Measurements from ENCODE around the gene HNRNPUL2. TPM values are rescaled to one million over a fixed set of nuclear protein-coding genes. Genes with fewer than 3 reads are reported as not detected.

HNRNPUL2 gene
- total and polyA plus RNA-seq, 9 of the 15 experiments (the other 6 are each of a cell fraction or from before 2014, with no cell fraction given), result 0.89 to 44.3 (median 15.2) TPM

DNA sequence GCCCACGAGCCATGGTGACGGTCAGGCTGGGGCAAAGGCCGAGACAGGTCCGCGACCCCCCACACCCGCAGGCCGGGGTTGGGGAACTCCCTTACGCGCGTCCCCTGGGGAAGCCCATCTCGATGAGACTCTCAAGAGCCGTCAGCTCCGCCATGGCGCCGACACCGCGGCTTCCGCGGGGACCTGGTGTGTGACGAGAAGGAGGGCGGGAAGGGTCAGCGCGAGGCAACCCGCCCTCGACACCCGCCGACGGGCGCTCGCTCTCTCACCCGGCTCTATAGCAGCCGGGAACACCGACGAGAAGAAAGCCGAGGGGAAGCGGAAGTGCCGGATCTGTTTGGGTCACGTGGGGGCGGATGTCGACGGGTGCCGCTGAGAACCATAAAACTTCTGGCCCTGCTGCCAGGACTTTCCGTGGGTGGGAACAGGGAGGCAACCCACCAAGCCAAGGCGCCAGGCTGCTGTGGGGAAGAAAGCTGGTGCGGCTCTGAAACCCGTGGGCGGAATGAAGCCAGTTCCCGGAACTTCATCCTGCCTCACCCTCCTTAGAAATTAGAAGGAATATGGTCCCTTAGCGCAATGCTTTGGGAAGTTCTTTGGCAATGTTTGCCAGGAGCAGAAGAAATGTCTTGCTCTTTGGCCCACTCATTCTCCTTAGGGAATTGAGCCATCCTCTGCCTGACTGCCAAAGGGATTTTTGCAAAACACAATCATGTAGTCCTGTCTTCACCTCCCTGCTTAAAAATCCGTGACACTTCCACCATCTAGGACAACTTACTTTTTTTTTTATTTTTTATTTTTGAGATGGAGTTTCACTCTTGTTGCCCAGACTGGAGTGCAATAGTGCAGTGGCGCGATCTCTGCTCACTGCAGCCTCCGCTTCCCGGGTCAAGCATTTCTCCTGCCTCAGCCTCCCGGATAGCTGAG, 48.2 kb downstream of the HNRNPUL2 start, which contains the start of gene UBXN1 (continued):
- TF ChIP-seq, protein P1, sequence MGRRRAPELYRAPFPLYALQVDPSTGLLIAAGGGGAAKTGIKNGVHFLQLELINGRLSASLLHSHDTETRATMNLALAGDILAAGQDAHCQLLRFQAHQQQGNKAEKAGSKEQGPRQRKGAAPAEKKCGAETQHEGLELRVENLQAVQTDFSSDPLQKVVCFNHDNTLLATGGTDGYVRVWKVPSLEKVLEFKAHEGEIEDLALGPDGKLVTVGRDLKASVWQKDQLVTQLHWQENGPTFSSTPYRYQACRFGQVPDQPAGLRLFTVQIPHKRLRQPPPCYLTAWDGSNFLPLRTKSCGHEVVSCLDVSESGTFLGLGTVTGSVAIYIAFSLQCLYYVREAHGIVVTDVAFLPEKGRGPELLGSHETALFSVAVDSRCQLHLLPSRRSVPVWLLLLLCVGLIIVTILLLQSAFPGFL (CRISPR knock-in tag; IDR thresholded peaks at IDR 0.05), result no peak
- TF ChIP-seq, protein P2, sequence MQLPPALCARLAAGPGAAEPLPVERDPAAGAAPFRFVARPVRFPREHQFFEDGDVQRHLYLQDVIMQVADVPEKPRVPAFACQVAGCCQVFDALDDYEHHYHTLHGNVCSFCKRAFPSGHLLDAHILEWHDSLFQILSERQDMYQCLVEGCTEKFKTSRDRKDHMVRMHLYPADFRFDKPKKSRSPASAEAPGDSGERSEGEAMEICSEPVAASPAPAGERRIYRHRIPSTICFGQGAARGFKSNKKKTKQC (CRISPR knock-in tag; IDR thresholded peaks at IDR 0.05), result no peak; the same call in 1 of the 2 replicates
- TF ChIP-seq MXI1 (IDR thresholded peaks at IDR 0.05; ENCODE audit: low read depth, low read length) (0 out of 2 replicates have a peak, but pooled peaks have one; percentile 39), EP400 (IDR thresholded peaks at IDR 0.05) (peak; percentile 84), ZNF75A (CRISPR knock-in tag; IDR thresholded peaks at IDR 0.05) (no peak), ZNF586 (CRISPR knock-in tag; conservative IDR thresholded peaks at IDR 0.05) (no peak), SNIP1 (IDR thresholded peaks at IDR 0.05; ENCODE audit: low read depth) (no peak), ETV5 (CRISPR knock-in tag; IDR thresholded peaks at IDR 0.05; ENCODE audit: low read depth) (peak; percentile 85; the same call in 1 of the 2 replicates), ZNF121 (CRISPR knock-in tag; conservative IDR thresholded peaks at IDR 0.05) (no peak), HMG20B (CRISPR knock-in tag; IDR thresholded peaks at IDR 0.05) (0 out of 2 replicates have a peak, but pooled peaks have one; percentile 16), KLF1 (tag; IDR thresholded peaks at IDR 0.05) (no peak), NFIX (CRISPR knock-in tag; IDR thresholded peaks at IDR 0.05; ENCODE audit: low read depth) (no peak), TFAM (CRISPR knock-in tag; conservative IDR thresholded peaks at IDR 0.05) (no peak), ESRRB (CRISPR knock-in tag; IDR thresholded peaks at IDR 0.05; ENCODE audit: borderline replicate concordance) (no peak)
- TF ChIP-seq, protein P3, sequence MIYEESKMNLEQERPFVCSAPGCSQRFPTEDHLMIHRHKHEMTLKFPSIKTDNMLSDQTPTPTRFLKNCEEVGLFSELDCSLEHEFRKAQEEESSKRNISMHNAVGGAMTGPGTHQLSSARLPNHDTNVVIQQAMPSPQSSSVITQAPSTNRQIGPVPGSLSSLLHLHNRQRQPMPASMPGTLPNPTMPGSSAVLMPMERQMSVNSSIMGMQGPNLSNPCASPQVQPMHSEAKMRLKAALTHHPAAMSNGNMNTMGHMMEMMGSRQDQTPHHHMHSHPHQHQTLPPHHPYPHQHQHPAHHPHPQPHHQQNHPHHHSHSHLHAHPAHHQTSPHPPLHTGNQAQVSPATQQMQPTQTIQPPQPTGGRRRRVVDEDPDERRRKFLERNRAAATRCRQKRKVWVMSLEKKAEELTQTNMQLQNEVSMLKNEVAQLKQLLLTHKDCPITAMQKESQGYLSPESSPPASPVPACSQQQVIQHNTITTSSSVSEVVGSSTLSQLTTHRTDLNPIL (CRISPR knock-in tag; IDR thresholded peaks at IDR 0.05), result no peak
- TF ChIP-seq, protein P4, sequence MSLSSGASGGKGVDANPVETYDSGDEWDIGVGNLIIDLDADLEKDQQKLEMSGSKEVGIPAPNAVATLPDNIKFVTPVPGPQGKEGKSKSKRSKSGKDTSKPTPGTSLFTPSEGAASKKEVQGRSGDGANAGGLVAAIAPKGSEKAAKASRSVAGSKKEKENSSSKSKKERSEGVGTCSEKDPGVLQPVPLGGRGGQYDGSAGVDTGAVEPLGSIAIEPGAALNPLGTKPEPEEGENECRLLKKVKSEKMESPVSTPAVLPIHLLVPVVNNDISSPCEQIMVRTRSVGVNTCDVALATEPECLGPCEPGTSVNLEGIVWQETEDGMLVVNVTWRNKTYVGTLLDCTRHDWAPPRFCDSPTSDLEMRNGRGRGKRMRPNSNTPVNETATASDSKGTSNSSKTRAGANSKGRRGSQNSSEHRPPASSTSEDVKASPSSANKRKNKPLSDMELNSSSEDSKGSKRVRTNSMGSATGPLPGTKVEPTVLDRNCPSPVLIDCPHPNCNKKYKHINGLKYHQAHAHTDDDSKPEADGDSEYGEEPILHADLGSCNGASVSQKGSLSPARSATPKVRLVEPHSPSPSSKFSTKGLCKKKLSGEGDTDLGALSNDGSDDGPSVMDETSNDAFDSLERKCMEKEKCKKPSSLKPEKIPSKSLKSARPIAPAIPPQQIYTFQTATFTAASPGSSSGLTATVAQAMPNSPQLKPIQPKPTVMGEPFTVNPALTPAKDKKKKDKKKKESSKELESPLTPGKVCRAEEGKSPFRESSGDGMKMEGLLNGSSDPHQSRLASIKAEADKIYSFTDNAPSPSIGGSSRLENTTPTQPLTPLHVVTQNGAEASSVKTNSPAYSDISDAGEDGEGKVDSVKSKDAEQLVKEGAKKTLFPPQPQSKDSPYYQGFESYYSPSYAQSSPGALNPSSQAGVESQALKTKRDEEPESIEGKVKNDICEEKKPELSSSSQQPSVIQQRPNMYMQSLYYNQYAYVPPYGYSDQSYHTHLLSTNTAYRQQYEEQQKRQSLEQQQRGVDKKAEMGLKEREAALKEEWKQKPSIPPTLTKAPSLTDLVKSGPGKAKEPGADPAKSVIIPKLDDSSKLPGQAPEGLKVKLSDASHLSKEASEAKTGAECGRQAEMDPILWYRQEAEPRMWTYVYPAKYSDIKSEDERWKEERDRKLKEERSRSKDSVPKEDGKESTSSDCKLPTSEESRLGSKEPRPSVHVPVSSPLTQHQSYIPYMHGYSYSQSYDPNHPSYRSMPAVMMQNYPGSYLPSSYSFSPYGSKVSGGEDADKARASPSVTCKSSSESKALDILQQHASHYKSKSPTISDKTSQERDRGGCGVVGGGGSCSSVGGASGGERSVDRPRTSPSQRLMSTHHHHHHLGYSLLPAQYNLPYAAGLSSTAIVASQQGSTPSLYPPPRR (CRISPR knock-in tag; IDR thresholded peaks at IDR 0.05; ENCODE audit: borderline replicate concordance), result no peak
- TF ChIP-seq, protein P5, sequence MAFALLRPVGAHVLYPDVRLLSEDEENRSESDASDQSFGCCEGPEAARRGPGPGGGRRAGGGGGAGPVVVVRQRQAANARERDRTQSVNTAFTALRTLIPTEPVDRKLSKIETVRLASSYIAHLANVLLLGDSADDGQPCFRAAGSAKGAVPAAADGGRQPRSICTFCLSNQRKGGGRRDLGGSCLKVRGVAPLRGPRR (CRISPR knock-in tag; IDR thresholded peaks at IDR 0.05), result no peak
- TF ChIP-seq, protein P6, sequence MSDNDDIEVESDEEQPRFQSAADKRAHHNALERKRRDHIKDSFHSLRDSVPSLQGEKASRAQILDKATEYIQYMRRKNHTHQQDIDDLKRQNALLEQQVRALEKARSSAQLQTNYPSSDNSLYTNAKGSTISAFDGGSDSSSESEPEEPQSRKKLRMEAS (CRISPR knock-in tag; IDR thresholded peaks at IDR 0.05), result peak; percentile 79
